Adrenal gland (tissue), 5 donors: ENCODE data around the gene FOXRED2.

Source experiments
- POLR2A ChIP-seq, 2 donors: fragments of 450-650 bp; IDR thresholded peaks; one replicate each; pipeline ENCODE4 v1.6.1; 2017; ENCODE audit warnings: antibody characterized with exemption in 2 of 2, mild to moderate bottlenecking in 2 of 2, moderate library complexity in 1 of 2
- TF ChIP-seq, protein P1 (sequence below), 6 experiments: fragments of 450-650 bp in 4 of 6; fragments of 200-600 bp in 2 of 6; sonication (generic) in 1 of 6; IDR thresholded peaks; 1 replicate in 5 of 6; 2 replicates in 1 of 6; pipeline versions ENCODE4 v1.5.1 to v1.8.0; 2016 to 2021; ENCODE audit warnings: antibody characterized with exemption in 6 of 6, mild to moderate bottlenecking in 2 of 6, moderate library complexity in 1 of 6
- donor health status: DM: no; HTN: no; CAD: no.

DNA sequence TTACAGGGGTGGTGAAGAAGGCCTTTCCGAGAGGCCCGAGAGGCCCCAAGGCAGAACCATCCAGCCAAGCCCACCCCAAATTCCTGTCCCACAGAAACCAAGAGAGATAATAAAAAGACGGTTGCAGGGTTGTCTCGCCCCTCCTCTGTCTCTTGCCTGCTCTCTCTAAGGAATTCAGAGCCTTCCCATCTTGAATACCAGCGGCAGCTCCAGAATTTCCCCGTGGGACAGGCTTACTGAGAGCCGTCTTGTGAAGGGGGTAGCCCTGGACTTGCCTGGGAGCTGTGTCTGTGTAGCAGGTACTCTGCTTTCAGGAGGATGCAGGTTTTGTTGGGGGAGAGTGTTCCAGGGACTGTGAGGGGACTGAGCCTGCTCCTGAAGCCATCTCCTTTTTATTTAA lies 31.7 kb upstream of the FOXRED2 start:
- TF ChIP-seq POLR2A (IDR thresholded peaks at IDR 0.05): no peak
- TF ChIP-seq, protein P1, sequence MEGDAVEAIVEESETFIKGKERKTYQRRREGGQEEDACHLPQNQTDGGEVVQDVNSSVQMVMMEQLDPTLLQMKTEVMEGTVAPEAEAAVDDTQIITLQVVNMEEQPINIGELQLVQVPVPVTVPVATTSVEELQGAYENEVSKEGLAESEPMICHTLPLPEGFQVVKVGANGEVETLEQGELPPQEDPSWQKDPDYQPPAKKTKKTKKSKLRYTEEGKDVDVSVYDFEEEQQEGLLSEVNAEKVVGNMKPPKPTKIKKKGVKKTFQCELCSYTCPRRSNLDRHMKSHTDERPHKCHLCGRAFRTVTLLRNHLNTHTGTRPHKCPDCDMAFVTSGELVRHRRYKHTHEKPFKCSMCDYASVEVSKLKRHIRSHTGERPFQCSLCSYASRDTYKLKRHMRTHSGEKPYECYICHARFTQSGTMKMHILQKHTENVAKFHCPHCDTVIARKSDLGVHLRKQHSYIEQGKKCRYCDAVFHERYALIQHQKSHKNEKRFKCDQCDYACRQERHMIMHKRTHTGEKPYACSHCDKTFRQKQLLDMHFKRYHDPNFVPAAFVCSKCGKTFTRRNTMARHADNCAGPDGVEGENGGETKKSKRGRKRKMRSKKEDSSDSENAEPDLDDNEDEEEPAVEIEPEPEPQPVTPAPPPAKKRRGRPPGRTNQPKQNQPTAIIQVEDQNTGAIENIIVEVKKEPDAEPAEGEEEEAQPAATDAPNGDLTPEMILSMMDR (IDR thresholded peaks at IDR 0.05): no peak
